ENCODE measurements around the gene WRAP73.
"Not testable (repeated sequence)": the region's sequence is repeated elsewhere in the genome, so short reads cannot be mapped to it uniquely, and the experiment has no call there.

Gene WRAP73

GRCh38 chr1:3623441-3624199, 26.3 kb downstream of the WRAP73 start:
- in situ Hi-C loops (cut with HindIII; ENCODE audit: low sequenced_read_pairs): no loop called here
- peak overlapping the region; percentile 92 for H3K4me3 ChIP-seq (ENCODE audit: low read depth, low read length)
- no peak for DNase-seq (ENCODE audit: low read depth)
- no peak for TF ChIP-seq CTCF (IDR thresholded peaks at IDR 0.05; ENCODE audit: low read depth, low read length, missing control alignments)

GRCh38 chr1:3622102-3622501, 27.8 kb downstream of the WRAP73 start:
- DNase-seq (ENCODE audit: low read depth); in situ Hi-C loops (cut with HindIII; ENCODE audit: low sequenced_read_pairs); H3K4me3 ChIP-seq (ENCODE audit: low read depth, low read length): not testable (repeated sequence)

- in situ Hi-C loops (cut with HindIII; ENCODE audit: low sequenced_read_pairs); H3K4me3 ChIP-seq (ENCODE audit: low read depth, low read length); DNase-seq (ENCODE audit: low read depth): not testable (repeated sequence)
- TF ChIP-seq CTCF (IDR thresholded peaks at IDR 0.05; ENCODE audit: low read depth, low read length, missing control alignments): peak; percentile 73
Measured at GRCh38 chr1:3621151-3621671, 28.7 kb downstream of the WRAP73 start.

- no peak for DNase-seq (ENCODE audit: low read depth)
- H3K4me3 ChIP-seq (ENCODE audit: low read depth, low read length): no peak overlapping the region
- in situ Hi-C loops (cut with HindIII; ENCODE audit: low sequenced_read_pairs): no loop called here
- TF ChIP-seq CTCF (IDR thresholded peaks at IDR 0.05; ENCODE audit: low read depth, low read length, missing control alignments): no peak
Measured at GRCh38 chr1:3620708-3621107, 29.2 kb downstream of the WRAP73 start.

GRCh38 chr1:3618881-3619671, 30.8 kb downstream of the WRAP73 start:
- in situ Hi-C loops (cut with HindIII; ENCODE audit: low sequenced_read_pairs): no loop called here
- DNase-seq (ENCODE audit: low read depth): peak; percentile 72
- H3K4me3 ChIP-seq (ENCODE audit: low read depth, low read length): no peak overlapping the region
- TF ChIP-seq CTCF (IDR thresholded peaks at IDR 0.05; ENCODE audit: low read depth, low read length, missing control alignments): peak; percentile 81

GRCh38 chr1:3618531-3618880, 31.4 kb downstream of the WRAP73 start:
- DNase-seq (ENCODE audit: low read depth): no peak
- in situ Hi-C loops (cut with HindIII; ENCODE audit: low sequenced_read_pairs): no loop called here
- no peak overlapping the region for H3K4me3 ChIP-seq (ENCODE audit: low read depth, low read length)
- no peak for TF ChIP-seq CTCF (IDR thresholded peaks at IDR 0.05; ENCODE audit: low read depth, low read length, missing control alignments)
